ENCODE measurements around the gene EMILIN2.

EMILIN2 gene

DNA sequence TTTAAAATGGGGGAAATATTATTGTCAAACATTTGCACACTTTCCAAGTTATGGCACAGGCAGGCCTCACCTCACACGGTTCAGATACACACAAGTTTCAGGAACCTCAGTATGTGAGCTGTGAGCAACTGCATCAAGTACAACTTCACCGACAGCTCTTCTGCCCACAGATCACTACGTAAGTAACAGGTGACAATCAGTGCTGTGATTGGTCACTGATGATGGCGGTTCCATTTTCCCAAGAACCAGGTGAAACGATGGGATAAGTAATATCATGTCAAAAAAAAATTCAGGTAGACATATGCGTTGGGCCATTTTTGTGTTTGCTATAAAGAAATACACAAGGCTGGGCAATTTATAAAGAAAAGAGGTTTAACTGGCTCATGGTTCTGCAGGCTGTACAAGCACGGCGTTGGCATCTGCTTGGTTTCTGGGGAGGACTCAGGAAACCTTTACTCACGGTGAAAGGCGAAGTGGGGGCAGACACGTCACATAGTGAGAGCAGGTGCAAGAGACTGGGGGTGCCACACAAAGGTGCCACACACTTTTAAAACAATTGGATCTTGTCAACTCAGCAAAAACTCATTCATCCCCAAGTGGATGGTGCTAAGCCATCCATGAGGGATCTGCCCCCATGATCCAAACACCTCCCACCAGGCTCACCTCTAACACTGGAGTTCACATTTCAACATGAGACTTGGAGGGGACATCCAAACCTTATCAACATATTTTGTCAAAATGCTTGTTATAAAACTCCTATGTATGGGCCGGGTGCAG lies 108.3 kb downstream of the EMILIN2 start:
- no peak for DNase-seq (ENCODE audit: low read depth in 2 of 2)

DNA sequence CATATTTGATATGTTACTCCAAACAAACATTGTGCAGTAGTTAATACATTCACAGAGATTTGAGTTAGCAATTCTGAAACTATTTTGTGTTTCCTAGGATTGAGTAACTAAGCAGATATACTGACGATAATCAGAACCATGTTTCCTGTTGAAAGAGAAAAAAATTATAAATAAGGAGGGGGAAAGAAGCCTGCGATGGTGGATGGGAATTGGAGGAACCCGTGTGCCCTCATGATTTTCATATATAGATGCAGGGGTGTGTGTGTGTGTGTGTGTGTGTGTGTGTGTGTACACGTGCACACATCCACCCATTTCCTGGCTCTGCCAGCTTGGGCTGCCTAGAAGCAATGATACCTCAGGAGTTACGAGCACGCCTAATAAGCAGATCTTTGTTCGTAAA lies 109.2 kb downstream of the EMILIN2 start:
- DNase-seq (ENCODE audit: low read depth in 2 of 2) = no peak

DNA sequence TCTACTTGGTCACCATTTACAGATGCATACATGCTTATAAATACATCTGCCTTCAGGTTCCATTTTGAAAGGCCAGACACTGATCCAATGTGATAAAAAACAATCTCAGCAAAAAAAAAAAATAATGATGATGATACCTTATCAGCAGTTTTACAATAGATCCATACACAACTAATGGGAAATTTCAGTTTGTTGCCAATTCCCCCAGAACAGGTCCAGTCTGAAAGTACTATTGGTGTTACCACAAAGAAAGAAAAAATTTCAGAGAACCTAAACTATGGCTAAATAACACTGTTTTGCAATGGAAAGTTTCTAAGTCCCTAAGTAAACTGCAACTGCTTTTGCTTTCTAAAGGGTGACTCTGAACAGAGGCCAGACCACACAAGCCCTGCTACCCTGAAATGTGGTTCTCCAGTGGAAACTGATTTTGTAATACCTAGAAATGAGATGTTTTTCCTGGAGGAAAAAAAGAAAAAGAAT lies 112.1 kb downstream of the EMILIN2 start:
- DNase-seq (ENCODE audit: low read depth in 2 of 2) = no peak

DNA sequence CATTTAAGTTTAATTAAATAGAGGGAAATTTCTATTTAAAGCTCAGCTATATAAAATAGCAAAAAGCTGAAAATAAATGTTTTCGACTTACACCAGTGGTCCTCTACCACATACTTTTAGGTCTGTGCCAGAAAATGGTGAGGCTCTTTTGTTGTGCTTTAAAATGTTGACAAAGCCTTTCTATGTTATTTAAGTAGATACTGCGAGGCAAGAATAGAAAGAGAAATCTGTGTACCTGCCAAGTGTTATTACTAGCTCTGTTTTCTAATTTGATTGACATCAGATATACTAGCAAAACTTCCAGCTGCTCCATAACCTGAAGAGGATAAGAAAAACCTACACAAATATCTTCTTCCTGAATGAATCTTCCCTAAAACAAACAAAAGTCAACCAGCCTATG lies 112.5 kb downstream of the EMILIN2 start:
- no peak for DNase-seq (ENCODE audit: low read depth in 2 of 2)

DNA sequence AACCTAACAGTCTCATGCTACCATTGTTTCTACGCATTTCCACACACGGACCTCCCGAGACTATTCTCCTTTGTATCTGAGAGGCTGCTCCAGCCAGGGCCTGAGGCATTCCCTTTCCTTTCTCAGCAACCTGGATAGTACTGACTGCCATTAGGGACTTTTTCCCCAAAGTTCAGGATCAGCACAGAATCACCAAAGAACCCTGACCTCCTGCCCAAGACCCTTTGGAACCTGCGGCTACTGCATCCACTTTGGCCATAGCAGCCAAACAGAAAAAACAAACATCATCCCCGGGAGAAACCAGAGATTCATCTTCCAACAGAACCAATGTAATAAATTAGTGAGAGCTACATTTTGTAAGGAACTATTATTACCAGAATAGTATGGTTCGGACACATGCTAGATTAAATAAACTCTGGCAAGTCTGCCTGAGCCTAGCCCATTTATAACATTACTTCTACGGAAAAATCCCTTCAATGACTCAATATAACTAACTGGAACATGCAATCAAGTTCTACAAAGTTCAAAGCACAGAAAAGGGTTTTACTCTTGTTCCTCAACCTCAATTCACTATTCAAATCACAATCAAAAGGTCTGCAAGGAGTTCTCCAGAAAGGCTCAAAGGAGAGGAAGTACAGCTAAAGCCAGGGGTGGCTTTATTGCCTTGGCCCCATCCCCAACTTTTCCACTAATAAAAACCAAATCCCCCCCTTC lies 114.3 kb downstream of the EMILIN2 start:
- DNase-seq (ENCODE audit: low read depth in 2 of 2) = no peak

DNA sequence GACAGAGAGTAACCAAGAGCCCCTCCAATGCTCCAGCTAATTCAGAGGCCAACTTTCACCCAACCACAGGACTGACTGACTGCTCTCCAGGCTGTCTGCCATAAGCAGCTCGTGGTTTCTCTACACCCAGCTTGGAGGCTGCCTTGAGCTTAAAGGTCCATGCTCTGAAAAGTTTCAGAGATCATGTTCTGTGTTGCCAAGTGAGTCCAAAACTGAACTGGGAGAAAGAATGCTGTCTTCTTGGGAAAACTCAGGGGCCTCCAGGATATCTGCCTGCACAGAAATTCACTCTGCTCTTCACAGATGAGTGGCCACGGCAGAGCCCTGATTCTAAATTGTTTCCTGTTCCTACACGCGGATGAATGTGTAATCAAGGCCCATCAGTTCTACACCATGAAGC lies 115.0 kb downstream of the EMILIN2 start:
- DNase-seq (ENCODE audit: low read depth in 2 of 2) = no peak

DNA sequence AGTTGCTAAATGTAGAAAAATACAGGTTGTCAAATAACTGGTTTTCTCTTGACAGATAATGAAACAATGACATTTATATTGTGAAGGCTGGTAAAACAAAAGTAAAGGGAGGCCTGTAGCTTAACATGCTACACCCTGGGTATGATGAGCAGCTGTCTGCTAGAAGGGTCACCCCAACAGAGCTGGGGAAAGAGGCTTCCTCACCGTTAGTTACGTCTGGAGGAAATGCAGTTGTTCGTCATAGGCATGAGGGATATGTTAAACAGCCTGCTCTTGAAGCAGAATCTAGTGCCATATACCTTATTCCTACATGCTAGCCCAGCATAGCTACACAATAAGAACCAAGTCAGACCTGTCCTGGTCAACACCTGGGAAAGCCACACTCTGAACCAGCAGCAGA lies 116.2 kb downstream of the EMILIN2 start:
- no peak for DNase-seq (ENCODE audit: low read depth in 2 of 2)

DNA sequence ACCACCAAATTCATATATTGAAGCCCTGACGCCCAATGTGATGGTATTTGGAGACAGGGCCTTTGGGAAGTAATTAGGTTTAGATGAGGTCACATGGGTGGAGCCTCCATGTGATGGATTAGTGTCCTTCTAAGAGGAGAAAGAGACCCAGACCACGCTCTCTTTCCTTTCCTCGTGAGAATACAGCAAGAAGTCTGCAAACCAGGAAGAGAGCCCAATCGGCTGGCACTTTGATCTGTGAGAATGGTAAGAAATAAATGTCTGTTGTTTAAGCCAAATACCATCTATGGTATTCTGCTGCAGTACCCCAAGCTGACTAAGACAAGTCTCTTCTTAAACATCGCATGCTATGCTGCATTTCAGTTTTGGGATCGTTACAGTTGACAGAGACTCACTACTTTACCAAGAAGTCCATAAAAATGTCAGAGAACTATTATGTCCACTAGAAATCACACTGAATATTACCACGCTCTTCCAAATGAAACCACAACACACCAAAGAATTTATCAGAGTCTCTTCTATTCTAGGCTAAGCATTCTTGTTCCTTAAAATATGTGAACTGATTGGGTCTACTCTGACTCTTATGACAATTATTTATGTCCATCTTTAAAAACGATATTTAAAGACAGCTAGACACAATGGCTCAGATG lies 117.7 kb downstream of the EMILIN2 start:
- DNase-seq (ENCODE audit: low read depth in 2 of 2) = no peak

Measured in stimulated activated CD8-positive, alpha-beta memory T cell treated with anti-CD3 and anti-CD28 coated beads, Interleukin-2, amount 100 ng/mL, for 1 hour (primary cell).